Measurements from ENCODE around the gene NANS.

- TF ChIP-seq E4F1 (IDR thresholded peaks at IDR 0.05; ENCODE audit: borderline replicate concordance, partially characterized antibody): no peak
- 0 out of 2 replicates have a peak, but pooled peaks have one; percentile 29 for TF ChIP-seq IKZF1 (conservative IDR thresholded peaks at IDR 0.05)
These were observed 737 bp downstream of the NANS start for GRCh38 chr9:98057138-98057799.

Measured in GM12878 (cell line).